Sigmoid colon (tissue), 4 donors: ENCODE data around the gene SIPA1L3.

Source experiments
- EP300 ChIP-seq, 4 donors: sonication (generic); formaldehyde crosslinking; IDR thresholded peaks; one replicate each; pipeline ENCODE4 v1.6.1; 2017; ENCODE audit warnings: antibody characterized with exemption in 4 of 4
- POLR2A ChIP-seq, 2 donors: fragments of 450-650 bp; IDR thresholded peaks; one replicate each; pipeline ENCODE4 v1.6.1; 2016; ENCODE audit warnings: antibody characterized with exemption in 2 of 2, mild to moderate bottlenecking in 2 of 2, moderate library complexity in 2 of 2
- POLR2AphosphoS5 ChIP-seq, 4 donors: sonication (generic); formaldehyde crosslinking; IDR thresholded peaks; one replicate each; pipeline ENCODE4 v1.6.1; 2017; ENCODE audit warnings: antibody characterized with exemption in 4 of 4
- TF ChIP-seq, protein P1 (sequence below), 4 experiments: fragments of 450-650 bp in 3 of 4; fragments of 200-600 bp in 1 of 4; IDR thresholded peaks; one replicate each; pipeline ENCODE4 v1.5.1; 2016 to 2019; ENCODE audit warnings: antibody characterized with exemption in 4 of 4, mild to moderate bottlenecking in 3 of 4, moderate library complexity in 2 of 4

DNA sequence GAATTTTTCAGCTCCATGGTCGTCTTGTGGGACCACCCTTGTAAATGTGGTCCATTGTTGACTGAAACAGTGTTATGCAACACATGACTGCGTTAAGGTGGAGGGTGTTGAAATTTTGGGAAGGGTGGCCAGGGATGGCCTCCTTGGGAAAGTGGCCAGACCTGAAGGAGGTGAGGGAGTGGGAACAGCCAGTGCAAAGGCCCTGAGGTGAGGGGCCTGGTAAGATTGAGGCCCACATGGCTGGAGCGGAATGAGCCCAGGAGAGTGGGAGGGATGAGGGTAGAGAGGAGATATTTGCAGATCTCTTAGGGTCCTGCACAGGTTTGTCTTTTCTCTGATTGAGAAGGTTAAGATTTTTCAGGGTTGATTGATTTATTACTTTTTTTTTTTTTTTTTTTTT lies 18.2 kb downstream of the SIPA1L3 start:
- TF ChIP-seq, protein P1, sequence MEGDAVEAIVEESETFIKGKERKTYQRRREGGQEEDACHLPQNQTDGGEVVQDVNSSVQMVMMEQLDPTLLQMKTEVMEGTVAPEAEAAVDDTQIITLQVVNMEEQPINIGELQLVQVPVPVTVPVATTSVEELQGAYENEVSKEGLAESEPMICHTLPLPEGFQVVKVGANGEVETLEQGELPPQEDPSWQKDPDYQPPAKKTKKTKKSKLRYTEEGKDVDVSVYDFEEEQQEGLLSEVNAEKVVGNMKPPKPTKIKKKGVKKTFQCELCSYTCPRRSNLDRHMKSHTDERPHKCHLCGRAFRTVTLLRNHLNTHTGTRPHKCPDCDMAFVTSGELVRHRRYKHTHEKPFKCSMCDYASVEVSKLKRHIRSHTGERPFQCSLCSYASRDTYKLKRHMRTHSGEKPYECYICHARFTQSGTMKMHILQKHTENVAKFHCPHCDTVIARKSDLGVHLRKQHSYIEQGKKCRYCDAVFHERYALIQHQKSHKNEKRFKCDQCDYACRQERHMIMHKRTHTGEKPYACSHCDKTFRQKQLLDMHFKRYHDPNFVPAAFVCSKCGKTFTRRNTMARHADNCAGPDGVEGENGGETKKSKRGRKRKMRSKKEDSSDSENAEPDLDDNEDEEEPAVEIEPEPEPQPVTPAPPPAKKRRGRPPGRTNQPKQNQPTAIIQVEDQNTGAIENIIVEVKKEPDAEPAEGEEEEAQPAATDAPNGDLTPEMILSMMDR (IDR thresholded peaks at IDR 0.05), result no peak
- TF ChIP-seq POLR2AphosphoS5 (IDR thresholded peaks at IDR 0.05), result no peak
- TF ChIP-seq EP300 (IDR thresholded peaks at IDR 0.05), result no peak
- TF ChIP-seq POLR2A (IDR thresholded peaks at IDR 0.05), result no peak
